Osteocyte (in vitro differentiated cells): ENCODE data around the gene SMTN. TPM values are rescaled to one million over a fixed set of nuclear protein-coding genes. Genes with fewer than 3 reads are reported as not detected.

Source experiments
- DNase-seq: peaks from one replicate; pipeline ENCODE4 v3.0.0; 2021; ENCODE audit warnings: mixed read lengths; ENCODE audit not compliant: unreplicated experiment; ENCODE audit errors: extremely low spot score
- H3K27ac Mint-ChIP-seq: one replicate; pipeline ENCODE4 v1.8.0; 2021; ENCODE audit warnings: mild to moderate bottlenecking, mixed read lengths; ENCODE audit not compliant: unreplicated experiment
- H3K27me3 Mint-ChIP-seq: one replicate; pipeline ENCODE4 v1.8.0; 2021; ENCODE audit warnings: mixed read lengths; ENCODE audit not compliant: unreplicated experiment
- H3K36me3 Mint-ChIP-seq: one replicate; pipeline ENCODE4 v1.8.0; 2021; ENCODE audit warnings: mixed read lengths; ENCODE audit not compliant: unreplicated experiment
- H3K4me1 Mint-ChIP-seq: one replicate; pipeline ENCODE4 v1.8.0; 2021; ENCODE audit warnings: mixed read lengths; ENCODE audit not compliant: unreplicated experiment
- H3K4me3 Mint-ChIP-seq: one replicate; pipeline ENCODE4 v1.8.0; 2021; ENCODE audit warnings: mild to moderate bottlenecking, moderate library complexity, mixed read lengths; ENCODE audit not compliant: unreplicated experiment
- H3K9me3 Mint-ChIP-seq: one replicate; pipeline ENCODE4 v1.8.0; 2021; ENCODE audit warnings: mixed read lengths; ENCODE audit not compliant: unreplicated experiment
- CTCF ChIP-seq: fragments of 200-600 bp; sonication (generic); IDR thresholded peaks from 2 replicates; pipeline ENCODE4 v1.5.0; 2021; ENCODE audit warnings: antibody characterized with exemption, mild to moderate bottlenecking, moderate library complexity
- total RNA-seq: library from RNA; stranded (reverse); gene quantifications from 2 replicates; pipeline ENCODE4 v1.2.1, GENCODE V29; 2021

SMTN gene
- total RNA-seq, 1 donor from 2014 or later = 27.2 TPM

DNA sequence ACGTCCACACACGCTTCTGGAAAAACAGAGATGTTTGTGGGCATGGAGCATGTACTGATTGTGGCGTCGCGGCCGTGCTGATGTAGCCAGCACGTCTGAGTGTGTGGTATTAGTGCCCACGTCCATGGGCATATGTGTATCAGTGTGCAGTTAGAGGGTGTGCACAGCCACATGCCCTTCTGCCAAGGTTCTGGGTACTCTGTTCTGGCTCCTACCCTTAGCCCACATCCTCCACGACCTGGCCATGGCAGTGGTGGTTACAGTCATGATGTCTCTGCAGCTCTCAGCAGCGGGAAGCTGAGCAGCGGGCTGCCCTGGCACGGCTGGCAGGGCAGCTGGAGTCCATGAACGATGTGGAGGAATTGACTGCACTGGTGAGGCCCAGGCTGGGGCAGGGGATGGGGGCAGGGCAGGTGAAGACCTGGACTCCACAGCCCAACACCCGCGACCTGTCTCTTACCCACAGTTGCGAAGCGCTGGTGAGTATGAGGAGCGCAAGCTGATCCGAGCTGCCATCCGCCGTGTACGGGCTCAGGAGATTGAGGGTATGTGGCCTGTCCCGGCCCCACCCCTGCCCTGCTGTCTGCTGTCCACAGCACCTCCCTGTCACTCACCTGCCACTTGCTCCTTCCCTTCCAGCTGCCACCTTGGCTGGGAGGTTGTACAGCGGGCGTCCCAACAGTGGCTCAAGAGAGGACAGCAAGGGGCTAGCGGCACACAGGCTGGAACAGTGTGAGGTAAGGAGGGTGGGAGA lies 7.3 kb downstream of the SMTN start:
- peaks cover 14% of the 10 kb centered on the region for H3K4me1 Mint-ChIP-seq
- no peak for DNase-seq
- H3K27me3 Mint-ChIP-seq = no peaks in the 10 kb centered on the region
- peaks cover 2% of the 10 kb centered on the region for H3K36me3 Mint-ChIP-seq
- TF ChIP-seq CTCF = no peak
- no peak overlapping the region for H3K27ac Mint-ChIP-seq
- H3K4me3 Mint-ChIP-seq = no peak overlapping the region
- H3K9me3 Mint-ChIP-seq = no peaks in the 10 kb centered on the region

GRCh38 chr22:31089160-31090100 lies 8.3 kb downstream of the SMTN start:
- Mint-ChIP-seq H3K4me1 (peaks cover 4% of the 10 kb centered on the region), H3K27ac (no peak overlapping the region), H3K36me3 (peaks cover 2% of the 10 kb centered on the region), H3K27me3 (no peaks in the 10 kb centered on the region), H3K4me3 (no peak overlapping the region), H3K9me3 (no peaks in the 10 kb centered on the region)
- no peak for DNase-seq
- peak; percentile 79 for TF ChIP-seq CTCF

DNA sequence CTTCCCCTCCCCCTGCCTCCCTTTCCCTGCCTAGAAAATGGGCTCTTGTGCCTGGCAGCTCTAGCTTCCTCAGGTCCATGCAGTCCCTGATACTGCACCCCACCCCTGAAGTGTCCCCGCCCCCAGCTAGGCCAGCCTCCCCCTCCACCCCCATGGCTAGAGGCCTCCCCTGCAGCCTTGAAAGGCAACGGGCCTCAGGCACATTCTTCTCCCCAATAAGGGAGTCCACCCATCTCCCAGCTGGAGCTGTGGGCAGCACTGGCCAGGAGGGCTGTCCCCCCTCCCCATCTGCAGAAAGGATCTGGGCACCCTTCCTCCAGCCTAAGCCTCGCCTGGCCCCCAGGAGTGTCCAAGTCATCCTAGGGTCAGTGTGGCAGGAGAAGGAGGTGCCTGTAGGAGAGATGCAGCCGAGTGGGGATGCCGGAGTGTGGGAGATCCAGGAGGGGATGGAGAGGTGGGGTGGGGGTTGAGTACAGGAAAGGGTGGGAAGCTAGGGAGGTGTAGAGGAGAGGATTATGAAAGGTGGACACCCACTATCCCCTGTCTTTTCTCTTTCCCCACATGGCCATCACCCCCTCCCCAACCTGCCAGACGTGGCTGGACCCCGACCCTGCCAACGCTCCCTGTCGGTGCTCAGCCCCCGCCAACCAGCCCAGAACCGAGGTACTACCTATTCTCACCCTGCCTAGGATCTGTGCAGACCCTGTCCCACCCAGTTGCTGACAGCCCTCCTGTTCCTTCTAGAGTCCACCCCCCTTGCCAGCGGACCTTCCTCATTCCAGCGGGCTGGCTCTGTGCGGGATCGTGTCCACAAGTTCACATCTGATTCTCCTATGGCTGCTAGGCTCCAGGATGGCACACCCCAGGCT lies 9.3 kb downstream of the SMTN start:
- H3K36me3 Mint-ChIP-seq = peaks cover 2% of the 10 kb centered on the region
- H3K4me3 Mint-ChIP-seq = no peak overlapping the region
- no peak overlapping the region for H3K27ac Mint-ChIP-seq
- no peaks in the 10 kb centered on the region for H3K27me3 Mint-ChIP-seq
- DNase-seq = no peak
- no peak for TF ChIP-seq CTCF
- peaks cover 1% of the 10 kb centered on the region for H3K4me1 Mint-ChIP-seq
- no peaks in the 10 kb centered on the region for H3K9me3 Mint-ChIP-seq

- H3K4me3 Mint-ChIP-seq = no peak overlapping the region
- TF ChIP-seq CTCF = no peak
- DNase-seq = no peak
- no peaks in the 10 kb centered on the region for H3K9me3 Mint-ChIP-seq
- H3K27ac Mint-ChIP-seq = no peak overlapping the region
- H3K36me3 Mint-ChIP-seq = peaks cover 7% of the 10 kb centered on the region
- no peaks in the 10 kb centered on the region for H3K27me3 Mint-ChIP-seq
- no peaks in the 10 kb centered on the region for H3K4me1 Mint-ChIP-seq
These were observed 10.2 kb downstream of the SMTN start for GRCh38 chr22:31091106-31091975.
